NCI-H226 (cell line): ENCODE data around the gene DNALI1.
"Not testable (repeated sequence)": the region's sequence is repeated elsewhere in the genome, so short reads cannot be mapped to it uniquely, and the experiment has no call there.

Source experiments
- DNase-seq: peaks from one replicate; pipeline ENCODE4 v3.0.0-alpha.2; 2015

Gene DNALI1

DNA sequence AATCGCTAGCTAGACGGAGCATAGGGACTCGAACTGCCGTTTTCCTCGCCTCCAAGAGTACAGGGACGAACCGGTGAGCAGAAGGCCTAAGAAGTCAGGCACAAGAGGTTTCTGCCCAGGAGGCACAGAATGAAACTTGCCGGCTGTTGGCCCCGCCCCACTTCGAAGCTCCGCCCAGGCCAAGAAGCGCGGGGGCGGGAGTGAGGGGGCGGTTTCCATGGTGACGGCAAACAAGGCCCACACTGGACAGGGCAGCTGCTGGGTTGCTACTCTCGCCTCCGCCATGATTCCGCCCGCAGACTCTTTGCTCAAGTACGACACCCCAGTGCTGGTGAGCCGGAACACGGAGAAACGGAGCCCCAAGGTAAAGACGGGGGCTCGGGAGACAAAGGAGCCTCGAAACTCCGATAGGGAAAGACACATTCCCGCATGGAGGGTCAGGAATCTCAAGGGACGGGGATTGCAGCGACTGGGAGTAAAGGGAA lies at the start of gene DNALI1:
Gene DNALI1 (plus strand): TSS at position 229 of the 485 bp plus-strand sequence. CDS start 55 bp downstream, at position 284.
- no peak for DNase-seq

DNA sequence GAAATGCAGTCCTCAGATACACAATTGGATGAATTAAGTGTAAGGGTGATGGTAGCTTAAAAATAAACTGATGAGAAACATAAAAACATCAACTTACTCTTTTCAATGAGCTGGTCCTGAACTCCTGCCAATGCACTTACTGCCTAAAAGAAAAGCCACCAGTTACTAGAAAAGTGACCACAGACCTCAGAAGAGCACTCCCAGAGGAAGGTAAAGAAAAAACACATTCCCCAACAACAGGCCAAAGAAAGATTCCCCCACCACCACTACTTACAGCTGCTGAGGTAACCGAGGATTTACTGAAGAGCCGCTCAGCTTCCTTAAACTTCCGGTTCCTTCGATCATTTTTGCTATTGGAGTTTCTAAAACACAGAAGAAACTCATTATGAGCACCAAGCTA lies 47.6 kb upstream of the DNALI1 start:
- no peak for DNase-seq

GRCh38 chr1:37513795-37514349 lies 42.9 kb upstream of the DNALI1 start:
- DNase-seq = no peak

DNA sequence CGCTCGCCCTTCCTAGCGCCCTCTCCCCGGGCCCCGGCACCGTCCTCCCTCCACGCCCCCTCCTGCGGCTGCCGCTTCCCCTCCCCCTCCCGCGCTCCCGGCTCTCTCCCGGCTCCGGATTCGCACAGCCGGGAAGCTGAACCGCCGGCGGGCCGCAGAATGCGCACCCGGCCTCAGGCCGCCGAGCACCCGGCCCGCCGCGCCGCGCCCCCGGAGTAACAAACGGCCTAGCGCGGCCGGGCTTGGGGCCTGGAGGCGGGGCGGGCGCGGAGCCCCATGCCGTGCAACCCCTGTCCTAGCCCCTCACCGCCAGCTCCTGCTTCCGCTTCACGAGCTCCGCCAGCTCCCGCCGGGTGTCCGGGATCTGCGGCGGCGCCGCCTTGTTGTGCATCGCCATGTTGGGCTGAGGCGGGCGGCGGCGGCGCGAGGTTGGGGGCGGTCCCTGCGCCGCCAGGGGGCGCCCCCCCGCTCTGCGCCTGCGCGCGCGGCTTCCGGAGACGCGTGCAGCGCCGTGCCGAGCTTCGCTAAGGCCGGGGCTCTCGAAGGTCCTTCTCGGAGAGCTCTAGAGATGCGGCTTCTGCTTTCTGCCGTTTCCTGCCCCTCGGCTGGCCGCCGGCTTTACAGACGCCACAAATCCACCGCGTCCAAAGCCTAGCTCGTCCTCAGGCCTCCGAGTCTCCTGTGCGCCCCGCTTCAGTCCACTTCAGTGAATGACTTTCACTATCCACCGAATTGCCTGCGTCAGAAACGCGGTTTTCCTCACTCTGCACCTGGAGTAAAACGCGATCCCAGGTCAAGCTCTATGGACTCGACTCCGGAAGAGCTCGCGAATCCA lies 42.2 kb upstream of the DNALI1 start, which contains the start of gene MEAF6:
Gene MEAF6 (minus strand): TSS at position 417 of the 835 bp plus-strand sequence. CDS start 20 bp downstream, at position 397.
- peak; percentile 74 for DNase-seq

GRCh38 chr1:37515185-37516034 lies 41.3 kb upstream of the DNALI1 start:
- no peak for DNase-seq

DNA sequence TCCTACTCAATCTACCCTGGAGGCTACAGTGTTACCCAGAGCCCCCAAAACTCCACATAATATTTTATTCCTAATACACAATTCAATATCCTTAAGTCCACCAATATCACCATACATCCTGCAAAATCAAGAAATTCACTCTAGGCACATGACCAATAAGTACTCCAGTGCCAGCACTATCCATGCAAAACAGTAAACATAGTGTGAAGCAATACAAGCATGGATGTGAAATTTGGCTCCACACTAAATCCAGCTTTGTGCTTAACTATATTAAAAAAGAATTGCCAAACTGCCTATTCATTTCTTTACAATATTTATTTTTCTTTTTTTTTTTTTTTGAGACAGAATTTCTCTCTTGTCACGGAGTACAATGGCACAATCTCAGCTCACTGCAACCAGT lies 39.2 kb upstream of the DNALI1 start:
- DNase-seq = no peak

DNA sequence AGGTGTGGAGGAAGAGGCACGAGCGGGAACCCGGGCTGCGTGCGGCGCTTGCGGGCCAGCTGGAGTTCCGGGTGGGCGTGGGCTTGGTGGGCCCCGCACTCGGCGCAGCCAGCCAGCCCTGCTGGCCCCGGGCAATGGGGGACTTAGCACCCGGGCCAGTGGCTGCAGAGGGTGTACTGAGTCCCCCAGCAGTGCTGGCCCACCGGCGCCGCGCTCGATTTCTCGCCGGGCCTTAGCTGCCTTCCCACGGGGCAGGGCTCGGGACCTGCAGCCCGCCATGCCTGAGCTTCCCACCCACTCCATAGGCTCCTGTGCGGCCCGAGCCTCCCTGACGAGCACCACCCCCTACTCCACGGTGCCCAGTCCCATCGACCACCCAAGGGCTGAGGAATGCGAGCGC lies 38.5 kb upstream of the DNALI1 start:
- DNase-seq = not testable (repeated sequence)

DNA sequence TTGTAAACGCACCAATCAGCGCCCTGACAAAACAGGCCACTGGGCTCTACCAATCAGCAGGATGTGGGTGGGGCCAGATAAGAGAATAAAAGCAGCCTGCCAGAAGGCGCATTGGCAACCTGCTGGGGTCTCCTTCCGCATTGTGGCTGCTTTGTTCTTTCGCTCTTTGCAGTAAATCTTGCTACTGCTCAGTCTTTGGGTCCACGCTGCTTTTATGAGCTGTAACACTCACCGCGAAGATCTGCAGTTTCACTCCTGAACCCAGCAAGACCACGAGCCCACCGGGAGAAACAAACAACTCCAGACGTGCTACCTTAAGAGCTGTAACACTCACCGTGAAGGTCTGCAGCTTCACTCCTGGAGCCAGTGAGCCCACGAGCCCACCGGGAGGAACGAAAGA lies 37.8 kb upstream of the DNALI1 start:
- not testable (repeated sequence) for DNase-seq

DNA sequence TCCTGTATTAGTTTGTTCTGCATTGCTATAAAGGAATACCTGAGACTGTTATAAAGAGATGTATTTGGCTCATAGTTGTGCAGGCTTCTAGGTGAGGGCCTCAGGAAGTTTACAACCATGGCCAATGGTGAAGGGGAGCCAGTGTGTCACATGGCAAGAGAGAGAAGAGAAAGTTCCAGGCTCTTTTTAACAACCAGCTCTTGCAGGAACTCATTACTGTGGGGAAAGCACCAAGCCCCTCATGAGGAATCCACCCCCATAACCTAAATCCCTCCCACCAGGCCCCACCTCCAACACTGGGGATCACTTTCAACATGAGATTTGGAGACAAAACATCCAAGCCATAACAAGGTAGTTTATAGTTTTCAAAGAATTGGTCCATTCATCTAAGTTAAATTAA lies 37.1 kb upstream of the DNALI1 start:
- no peak for DNase-seq

DNA sequence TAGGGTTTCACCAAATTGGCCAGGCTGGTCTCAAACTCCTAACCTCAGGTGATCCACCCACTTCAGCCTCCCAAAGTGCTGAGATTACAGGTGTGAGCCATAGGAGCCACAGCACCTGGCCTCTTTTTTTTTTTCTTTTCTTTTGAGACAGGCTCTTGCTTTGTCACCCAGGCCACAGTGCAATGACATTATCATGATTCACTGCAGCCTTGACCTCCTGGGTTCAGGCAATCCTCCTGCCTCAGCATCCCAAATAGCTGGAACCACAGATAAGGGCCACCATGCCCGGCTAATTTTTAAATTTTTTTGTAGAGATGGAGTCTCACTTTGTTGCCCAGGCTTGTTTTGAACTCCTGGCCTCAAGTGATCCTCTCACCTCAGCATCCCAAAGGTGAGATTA lies 26.9 kb upstream of the DNALI1 start:
- not testable (repeated sequence) for DNase-seq

DNA sequence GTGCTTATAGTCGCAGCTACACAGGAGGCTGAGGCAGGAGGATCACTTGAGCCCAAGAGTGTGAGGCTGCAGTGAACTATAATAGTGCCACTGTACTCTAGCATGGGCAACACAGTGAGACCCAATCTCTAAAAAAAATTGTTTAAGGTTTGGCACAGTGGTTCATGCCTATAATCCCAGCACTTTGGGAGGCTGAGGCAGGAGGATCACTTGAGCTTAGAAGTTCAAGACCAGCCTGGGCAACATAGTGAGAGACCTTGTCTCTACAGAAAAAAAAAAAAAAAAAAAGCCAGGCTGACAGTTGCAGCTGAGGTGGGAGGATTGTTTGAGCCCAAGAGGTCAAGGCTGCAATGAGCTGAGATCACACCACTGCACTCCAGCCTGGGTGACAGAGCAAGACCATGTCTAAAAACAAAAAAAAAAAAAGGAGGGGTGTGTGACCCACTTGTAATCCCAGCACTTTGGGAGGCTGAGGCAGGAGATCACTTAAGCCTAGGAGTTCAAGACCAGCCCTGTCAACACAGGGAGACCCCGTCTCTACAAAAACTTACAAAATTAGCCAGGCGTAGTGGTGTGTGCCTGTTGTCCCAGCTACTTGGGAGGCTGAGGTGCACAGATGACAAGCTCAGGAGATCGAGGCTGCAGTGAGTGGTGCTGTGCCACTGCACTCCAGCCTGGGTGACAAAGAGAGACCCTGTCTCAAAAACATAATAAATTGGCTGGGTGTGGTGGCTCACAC lies 24.2 kb upstream of the DNALI1 start:
- DNase-seq = not testable (repeated sequence)

DNA sequence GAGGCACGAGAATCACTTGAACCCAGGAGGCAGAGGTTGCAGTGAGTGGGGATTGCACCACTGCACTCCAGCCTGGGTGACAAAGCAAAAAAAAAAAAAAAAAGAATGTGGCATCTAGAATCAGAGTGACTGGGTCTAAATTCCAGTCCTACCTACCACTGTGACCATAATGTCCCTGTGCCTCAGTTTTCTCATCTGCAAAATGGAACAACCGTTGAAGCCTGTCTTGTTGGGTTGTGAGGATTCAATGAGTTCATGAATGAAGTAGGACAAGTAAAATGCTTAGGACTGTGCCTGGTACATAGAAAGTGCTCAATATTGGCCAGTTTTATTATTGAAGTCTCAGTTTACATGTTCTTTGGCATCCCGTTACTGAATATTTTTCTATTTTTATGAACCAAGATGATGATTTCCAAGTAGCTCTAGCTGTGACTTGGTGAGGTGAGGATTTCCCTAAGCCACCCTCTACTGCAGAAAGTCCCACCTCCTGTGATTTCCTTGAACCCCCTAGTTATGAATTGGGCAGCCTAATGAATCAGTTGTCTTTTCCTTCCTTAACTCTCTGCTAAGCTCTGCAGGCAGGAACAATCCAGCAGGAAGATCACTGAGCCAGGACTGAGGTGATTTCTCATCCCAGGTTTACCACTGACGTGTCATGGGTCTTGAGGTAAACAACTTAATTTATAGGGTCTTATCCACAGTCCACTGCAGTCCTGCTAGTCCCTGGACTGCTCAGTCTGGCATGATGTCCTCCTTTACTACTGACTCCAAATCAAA lies 23.2 kb upstream of the DNALI1 start:
- DNase-seq = no peak

- DNase-seq = peak; percentile 31
These were observed 19.4 kb upstream of the DNALI1 start for GRCh38 chr1:37537378-37537777.

DNA sequence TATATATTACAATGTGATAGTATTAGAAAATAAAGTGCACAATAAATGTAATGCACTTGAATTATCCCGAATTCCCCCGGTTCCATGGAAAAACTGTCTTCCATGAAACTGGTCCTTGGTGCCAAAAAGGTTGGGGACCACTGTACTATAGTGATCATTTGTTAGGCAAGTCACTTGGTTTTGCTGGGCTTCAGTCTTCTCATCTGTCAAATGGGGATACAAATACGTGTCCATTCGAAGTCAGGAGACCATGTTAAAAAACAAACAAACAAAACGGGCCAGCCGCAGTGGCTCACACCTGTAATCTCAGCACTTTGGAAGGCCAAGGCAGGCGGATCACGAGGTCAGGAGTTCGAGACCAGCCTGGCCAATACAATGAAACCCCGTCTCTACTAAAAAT lies 17.6 kb upstream of the DNALI1 start:
- not testable (repeated sequence) for DNase-seq

- no peak for DNase-seq
These were observed 16.5 kb upstream of the DNALI1 start for GRCh38 chr1:37540036-37540785.

GRCh38 chr1:37544530-37544929 lies 12.2 kb upstream of the DNALI1 start:
- DNase-seq = no peak

- DNase-seq = no peak
These were observed 11.7 kb upstream of the DNALI1 start for GRCh38 chr1:37545019-37545418.

DNA sequence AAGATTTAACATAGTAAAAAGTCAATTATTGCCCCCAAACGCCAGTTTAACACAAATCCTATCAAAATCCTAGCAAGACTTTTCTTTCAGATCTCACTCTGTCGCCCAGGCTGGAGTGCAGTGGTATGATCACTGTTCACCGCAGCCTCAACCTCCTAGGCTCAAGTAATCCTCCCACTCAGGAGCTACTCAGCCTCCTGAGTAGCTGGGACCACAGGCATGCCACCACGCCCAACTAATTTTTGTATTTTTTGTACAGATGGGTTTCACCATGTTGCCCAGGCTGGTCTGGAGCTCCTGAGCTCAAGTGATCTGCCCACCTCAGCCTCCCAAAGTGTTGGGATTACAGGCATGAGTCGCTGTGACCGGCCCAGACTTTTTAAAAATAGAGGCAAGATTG lies 7.4 kb upstream of the DNALI1 start:
- DNase-seq = peak; percentile 73

DNA sequence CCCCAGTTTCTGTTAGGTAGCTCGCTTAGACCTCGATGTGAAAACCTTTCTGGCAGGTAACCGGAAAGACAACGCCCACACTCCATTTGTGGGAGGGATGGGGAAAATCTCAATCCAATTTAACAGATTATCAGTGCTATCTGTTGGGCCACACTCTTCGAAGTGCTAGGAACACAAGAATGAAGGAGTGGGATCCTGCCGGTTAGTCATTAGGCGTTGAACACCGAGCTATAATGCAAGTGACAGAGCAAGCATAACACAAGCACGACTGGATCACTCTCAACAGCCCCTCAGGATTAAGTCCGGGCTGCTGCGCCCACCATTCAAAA lies 3.2 kb upstream of the DNALI1 start:
- DNase-seq = no peak

DNA sequence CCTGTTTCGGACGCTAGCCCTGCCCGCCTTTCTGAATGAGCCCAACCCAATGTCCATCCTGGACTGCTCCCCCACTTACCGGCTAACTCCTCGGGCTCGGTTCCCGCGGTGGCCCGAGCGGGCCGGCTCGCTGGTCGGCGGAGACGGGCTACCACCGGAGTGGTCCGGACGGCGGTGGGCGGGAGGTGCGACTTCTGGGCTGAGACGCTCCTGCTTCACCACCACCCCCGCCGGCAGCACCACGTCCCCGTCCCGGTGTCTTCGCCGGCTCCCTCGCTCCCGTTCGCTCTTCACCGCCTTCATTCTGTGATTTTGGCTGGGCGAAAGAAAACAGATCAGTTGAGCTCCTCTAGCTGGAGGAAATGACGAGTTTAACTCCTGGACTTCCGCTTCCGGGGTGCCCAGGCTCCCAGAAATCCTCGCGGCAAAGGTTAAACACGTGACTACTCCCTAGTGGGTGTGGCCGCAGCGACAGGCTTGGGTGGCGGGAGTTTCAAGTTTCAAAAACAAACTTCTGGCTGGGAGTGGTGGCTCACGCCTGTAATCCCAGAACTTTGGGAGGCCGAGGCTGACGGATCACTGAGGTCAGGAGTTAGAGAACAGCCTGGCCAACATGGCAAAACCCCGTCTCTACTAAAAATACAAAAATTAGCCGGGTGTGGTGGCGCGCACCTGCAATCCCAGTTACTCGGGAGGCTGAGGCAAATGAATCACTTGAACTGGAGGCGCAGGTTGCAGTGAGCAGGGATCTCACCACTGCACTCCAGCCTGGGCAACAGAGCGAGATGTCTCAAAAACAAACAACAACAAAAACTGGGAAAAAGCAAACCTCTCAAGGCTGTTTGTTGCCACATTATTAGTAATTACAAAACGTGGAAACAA lies 2.6 kb upstream of the DNALI1 start, which contains the start of gene SNIP1:
Gene SNIP1 (minus strand): TSS at position 367 of the 882 bp plus-strand sequence. CDS start 64 bp downstream, at position 303.
- peak; percentile 86 for DNase-seq
